ENCODE measurements around the gene ZBTB11. TPM values are rescaled to one million over a fixed set of nuclear protein-coding genes. Genes with fewer than 3 reads are reported as not detected.

Gene ZBTB11
- total and polyA plus RNA-seq, 10 of the 15 experiments (the other 5 are each of a cell fraction or from before 2014, with no cell fraction given): 3.5 to 25.7 (median 18.0) TPM

DNA sequence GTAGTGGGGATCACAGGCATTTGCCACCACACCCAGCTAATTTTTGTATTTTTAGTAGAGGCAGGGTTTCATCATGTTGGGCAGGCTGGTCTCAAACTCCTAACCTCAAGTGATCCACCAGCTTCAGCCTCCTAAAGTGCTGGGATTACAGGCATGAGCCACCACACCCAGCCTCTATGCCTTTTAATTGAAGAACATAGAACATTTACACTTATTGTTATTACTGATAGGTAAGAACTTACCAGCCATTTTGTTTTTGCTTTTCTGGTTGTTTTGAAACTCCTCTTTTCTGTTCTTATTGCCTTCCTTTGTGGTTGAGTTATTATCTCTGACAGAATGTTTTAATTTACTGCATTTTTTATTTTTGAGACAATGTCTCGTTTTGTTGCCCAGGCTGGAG lies 73.7 kb downstream of the ZBTB11 start:
- H2AFZ ChIP-seq (ENCODE audit: control insufficient read depth, low read depth, low read length): no peak overlapping the region
- no peaks in the 10 kb centered on the region; a peak in 1 of 4 replicates for H3K36me3 ChIP-seq (ENCODE audit: control insufficient read depth in 2 of 2, insufficient read depth in 2 of 2, low read length in 1 of 2)
- ChIA-PET CTCF (no interaction called here), RAD21 (ENCODE audit: unreplicated experiment) (no interaction called here), POLR2A (no interaction called here), SMC1A (ENCODE audit: uncharacterized antibody, unreplicated experiment) (no interaction called here)
- DNase-seq (ENCODE audit: low read depth, low spot score) (no peak), ATAC-seq (no peak), FAIRE-seq (no peak)
- H3K4me2 ChIP-seq (ENCODE audit: control insufficient read depth, insufficient read depth): no peak overlapping the region
- WGBS (ENCODE audit: insufficient coverage, insufficient replicate concordance, low lambda C conversion rate, missing lambda C conversion rate): 100% methylated on average over 1 of the region's 1 CpG
- in situ Hi-C loops (cut with MboI): no loop called here
- BruUV-seq (replicated peaks): no TSS peak
- H3K9me3 ChIP-seq (replicated peaks; ENCODE audit: control insufficient read depth, insufficient read depth, low read length): no peaks in the 10 kb centered on the region
- no peaks in the 10 kb centered on the region for H3K79me2 ChIP-seq (ENCODE audit: control insufficient read depth, insufficient read depth, low read length)
- no peaks in the 10 kb centered on the region for H3K4me1 ChIP-seq (ENCODE audit: control insufficient read depth, insufficient read depth, low read length)
- no peaks in the 10 kb centered on the region for H3K27me3 ChIP-seq (replicated peaks in 1 of 2; ENCODE audit: control insufficient read depth in 2 of 2, insufficient read depth in 2 of 2, low read length in 1 of 2)
- no peak overlapping the region for H3K9ac ChIP-seq (ENCODE audit: control insufficient read depth, insufficient read depth, low read length)
- H4K20me1 ChIP-seq (ENCODE audit: control insufficient read depth, insufficient read depth): no peaks in the 10 kb centered on the region
- no peak overlapping the region for H3K27ac ChIP-seq (ENCODE audit: control insufficient read depth, insufficient read depth)
- no peak for TF ChIP-seq RCOR1 (conservative IDR thresholded peaks at IDR 0.05; ENCODE audit: low read depth, low read length)
- no peak for TF ChIP-seq POLR2AphosphoS5 (IDR thresholded peaks at IDR 0.05; ENCODE audit: low read length)
- no peak for TF ChIP-seq JUND (IDR thresholded peaks at IDR 0.05; ENCODE audit: low read depth, low read length)
- no peak for TF ChIP-seq ZNF622 (IDR thresholded peaks at IDR 0.05)
- no peak for TF ChIP-seq CUX1 (IDR thresholded peaks at IDR 0.05; ENCODE audit: insufficient replicate concordance, low read depth, low read length)
- TF ChIP-seq IKZF1 (conservative IDR thresholded peaks at IDR 0.05): no peak
- TF ChIP-seq PAX5 (IDR thresholded peaks at IDR 0.05; ENCODE audit: borderline replicate concordance, low read depth, low read length): no peak
- TF ChIP-seq, protein P1, sequence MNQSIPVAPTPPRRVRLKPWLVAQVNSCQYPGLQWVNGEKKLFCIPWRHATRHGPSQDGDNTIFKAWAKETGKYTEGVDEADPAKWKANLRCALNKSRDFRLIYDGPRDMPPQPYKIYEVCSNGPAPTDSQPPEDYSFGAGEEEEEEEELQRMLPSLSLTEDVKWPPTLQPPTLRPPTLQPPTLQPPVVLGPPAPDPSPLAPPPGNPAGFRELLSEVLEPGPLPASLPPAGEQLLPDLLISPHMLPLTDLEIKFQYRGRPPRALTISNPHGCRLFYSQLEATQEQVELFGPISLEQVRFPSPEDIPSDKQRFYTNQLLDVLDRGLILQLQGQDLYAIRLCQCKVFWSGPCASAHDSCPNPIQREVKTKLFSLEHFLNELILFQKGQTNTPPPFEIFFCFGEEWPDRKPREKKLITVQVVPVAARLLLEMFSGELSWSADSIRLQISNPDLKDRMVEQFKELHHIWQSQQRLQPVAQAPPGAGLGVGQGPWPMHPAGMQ (IDR thresholded peaks at IDR 0.05; ENCODE audit: borderline replicate concordance): no peak
- no peak for TF ChIP-seq MLLT1 (IDR thresholded peaks at IDR 0.05)
- TF ChIP-seq MEF2A (IDR thresholded peaks at IDR 0.05; ENCODE audit: insufficient read depth, low read depth, low read length): no peak
- H3K4me3 ChIP-seq: no peak overlapping the region
- intact Hi-C loops (cut with micrococcal nuclease; ENCODE audit: unreplicated experiment): no loop called here
